CD4-positive, alpha-beta T cell treated with Interleukin-1 beta for 1 hour (primary cell): ENCODE data around the gene SAE1.
A peak's percentile ranks its signal among the peaks of the same experiment; 100 is the strongest.

Experiments
- DNase-seq, 2 donors: peaks; one replicate each; pipeline ENCODE4 v3.0.0-alpha.2; 2020 to 2022

The SAE1 gene

DNA sequence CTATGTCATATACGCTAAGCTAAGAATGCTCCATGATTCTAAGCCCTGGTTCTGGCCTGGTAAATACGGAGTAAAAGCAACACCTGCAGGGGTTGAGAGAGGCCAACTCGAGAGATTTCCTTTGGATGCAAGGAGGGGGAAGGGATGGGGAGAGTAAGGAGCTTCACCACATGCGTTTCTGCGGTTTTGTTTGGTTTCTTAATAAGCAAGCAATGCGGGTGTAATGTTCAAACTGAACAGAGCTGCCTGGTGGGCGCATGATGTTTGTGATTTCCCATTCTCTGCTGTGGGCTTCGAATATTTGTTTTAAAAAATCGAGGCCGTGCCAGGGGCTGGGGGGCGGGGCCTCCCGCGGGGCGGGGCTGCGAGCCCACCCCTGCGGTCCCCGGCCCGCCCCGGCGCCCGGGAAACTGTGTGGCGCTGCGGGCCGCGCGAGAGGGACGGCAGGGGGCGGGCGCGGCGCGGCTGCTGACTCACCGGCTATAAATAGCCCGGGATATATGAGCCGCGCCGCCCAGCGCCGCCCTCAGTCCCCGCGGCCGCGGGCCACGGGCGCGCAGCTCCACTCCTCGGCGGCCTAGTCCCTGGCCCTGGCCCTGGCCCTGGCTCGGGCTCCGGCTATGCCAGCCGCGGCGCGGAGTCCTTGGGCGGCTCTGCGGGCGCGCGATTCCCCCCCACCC, 95.3 kb downstream of the SAE1 start:
- DNase-seq: peak; percentile 91 to 93

DNA sequence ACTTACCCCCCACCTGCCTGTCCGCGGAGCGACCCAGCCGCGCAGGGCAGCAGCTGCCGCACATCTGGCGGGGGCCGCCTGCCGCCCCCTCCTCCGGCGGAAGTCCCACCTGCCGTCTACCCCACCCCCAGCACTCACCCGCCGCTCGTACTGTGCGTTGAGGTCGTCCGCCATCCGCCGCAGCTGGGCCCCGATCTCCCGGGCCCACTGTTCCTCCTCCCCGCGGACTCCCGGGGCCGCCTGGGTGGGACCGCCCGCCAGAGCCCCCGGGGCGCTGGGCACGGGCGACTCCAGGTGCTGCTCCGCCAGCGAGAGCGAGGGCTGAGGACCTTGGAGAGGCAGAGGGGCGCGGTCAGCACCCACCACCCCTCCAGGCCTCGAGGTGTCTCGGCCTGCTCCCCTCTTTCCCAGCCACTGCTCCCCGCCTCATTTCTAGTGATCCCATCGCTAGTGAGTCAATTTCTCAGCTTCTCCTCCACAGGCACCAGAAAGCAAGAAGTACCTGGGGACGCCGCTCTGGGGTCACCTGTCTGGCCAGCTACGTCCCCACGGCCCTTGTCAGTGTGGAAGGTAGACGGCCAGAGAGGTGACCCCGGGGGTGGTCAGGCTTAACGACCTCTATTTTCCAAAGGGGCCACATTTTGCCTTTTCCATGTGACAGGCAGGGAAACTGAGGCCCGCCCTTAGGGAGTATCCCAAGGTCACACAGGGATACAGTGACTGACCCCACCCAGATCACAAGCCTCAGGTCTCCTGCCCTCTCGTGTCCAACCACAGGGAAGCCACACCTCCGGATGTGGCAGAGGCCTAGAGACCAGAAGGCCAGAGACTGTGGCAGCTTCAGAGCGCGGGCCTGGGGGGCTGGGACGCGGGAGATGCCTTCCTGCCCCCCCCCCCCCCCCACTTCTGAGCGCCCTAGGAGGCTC, 96.1 kb downstream of the SAE1 start:
- DNase-seq: peak; percentile 80 to 83

DNA sequence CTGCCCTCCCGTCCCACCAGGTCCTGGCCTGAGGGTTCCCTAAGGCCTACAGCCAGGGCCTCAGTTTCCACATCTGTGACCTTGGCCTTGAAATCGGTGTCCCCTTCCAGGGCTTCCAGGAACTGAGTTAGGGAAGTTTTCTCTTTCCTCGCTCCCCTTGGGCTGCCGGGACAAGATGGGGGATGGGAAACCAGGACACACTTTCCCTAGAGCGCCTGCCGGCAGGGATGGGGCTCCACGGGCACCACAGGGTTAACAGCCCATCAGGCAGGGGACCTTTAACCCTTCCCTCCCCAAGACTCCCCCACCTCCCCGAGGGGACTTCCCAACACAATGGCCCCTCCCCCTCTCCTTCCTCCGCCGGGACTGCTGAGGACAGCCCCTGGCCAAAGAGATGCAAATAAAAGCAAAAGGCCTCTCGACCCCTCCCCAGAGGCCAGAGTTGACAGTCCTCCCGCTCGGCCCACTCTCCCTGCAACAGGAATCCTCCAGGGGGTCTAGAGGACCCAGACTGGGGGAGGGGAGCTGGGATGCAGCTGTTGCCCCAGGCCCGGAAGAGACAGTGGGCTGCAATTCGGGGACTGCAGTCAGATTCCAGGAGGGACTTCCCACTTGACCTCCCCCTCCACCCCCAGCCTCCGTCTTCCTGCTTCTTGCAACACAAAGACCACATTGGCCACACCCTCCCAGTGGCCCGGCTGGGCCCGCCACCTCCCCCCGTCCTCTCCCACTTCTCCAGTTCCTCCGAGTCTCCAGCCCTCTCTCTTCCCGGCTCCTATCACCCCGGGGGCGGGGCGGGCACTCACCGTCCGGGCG, 96.9 kb downstream of the SAE1 start:
- peak; percentile 70 for DNase-seq

DNA sequence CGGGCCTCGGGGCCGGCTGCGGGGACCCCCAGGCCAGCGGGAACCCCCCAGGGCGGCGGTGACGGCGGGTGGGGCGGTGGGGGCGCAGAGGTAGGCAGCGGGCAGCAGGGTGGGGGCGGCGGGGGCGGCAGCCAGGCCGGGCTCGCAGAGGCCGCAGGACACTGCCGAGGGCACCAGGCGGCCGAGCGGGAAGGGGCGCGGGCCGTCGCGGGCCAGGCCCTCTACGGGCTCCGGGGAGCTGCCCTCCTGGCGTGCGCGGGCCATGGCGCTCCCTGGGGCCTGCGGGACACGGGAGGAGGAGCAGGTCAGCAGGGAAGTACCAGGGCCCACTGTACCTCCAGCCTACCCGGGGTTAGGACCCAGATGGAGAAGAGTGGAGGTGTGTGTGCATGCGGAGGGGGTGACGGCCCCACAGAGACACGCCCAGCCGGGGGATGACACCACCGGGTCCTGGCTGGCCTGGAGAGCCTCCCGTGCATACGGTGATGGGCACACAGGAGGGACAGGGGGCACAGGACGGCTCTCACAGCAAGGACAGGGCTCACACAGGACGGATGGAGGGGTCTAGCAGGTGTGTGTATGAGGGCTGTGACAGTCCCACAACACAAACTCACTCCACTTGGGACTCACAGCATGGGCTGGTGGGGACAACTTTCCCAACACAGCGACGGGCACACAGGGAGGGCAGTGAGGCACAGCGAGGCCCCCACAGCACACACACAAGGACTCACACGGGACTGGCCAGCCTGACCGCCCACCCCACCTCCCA, 97.7 kb downstream of the SAE1 start:
- DNase-seq: peak; percentile 57 to 59

DNA sequence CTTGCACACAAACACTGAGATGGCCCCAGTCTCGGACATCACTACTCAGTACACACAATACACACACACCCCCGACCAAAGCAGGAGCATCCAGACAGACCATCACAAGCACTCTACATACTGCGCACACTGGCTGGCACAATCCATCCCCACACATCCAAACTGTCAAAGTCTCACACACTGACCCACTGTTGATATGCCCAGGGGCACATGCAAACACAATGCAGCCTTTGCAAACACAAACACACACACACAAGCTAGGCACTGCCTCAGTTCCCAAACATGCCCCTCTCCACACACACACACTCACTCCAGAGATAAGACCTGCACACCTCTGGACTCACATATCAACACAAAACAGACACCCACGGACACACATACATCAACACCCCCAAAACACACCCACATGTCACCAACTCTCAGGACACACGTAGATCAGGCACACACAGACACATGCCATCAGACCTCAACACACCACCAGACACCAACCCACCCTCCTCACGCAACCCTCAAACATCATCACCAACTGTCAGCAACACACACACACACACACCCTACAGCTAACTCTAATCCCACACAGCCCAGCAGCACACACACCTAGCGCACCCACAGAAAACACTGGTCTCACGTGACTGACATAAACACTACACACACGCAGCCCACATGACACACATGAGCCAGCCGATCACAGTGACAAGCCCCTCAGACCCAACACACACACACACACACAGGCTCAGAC, 98.5 kb downstream of the SAE1 start:
- DNase-seq: peak; percentile 62 to 67

DNA sequence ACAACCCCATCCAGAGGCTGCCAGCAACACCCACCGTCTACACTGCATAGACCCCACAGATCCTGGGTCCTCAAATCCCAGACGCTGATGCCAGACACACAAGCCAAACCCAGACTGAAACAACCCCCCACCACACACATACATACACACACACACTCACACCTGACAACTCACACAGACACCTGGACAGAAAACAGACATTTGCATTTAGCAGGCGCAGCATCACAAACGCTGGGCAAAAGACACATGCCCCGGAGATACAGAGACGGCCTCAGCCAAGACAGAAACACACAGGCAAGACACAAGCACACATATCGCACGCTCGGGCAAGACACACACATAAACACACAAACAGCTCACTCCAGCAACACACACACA, 99.0 kb downstream of the SAE1 start:
- DNase-seq: peak in 1 of 2 donors; percentile 37

DNA sequence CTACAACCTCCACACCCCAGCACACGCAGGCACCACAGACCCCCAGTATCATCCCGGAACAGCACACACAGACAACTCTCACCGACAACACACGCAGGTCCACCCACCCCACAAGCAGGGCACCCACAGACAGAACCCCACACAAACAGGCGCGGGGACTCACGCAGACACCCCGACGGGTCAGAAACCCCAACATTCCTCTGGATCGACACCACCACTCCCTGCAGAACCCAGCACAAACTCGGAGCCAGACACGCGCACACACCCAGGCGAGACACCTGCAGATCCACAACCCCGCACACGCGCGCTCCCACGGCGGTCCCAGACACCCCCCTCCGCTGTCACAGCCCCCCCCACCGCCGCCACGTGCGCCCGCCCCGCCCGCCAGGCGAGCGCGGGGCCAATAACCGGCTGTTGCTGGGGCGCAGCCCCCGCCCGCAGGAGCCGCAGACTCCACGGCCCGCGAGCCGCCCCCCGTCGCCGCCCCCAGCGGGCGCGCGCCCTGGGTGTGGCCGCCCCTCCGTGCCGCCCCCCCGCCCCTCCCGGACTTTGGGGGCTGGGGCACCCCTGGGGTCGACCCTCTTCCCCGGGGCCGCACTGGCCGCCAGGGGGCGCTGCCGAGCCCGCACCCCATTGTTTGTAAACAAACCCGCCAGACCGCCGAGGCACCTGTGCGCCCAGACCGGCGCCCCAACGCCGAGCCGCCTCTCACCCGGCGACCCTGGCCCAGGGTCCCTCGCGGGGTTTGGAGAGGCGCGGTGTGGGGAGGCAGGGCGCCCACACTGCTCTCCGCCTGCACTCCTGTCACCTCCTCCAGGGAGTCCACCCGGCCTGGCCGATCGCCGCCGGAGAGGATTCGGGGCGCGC, 99.7 kb downstream of the SAE1 start:
- DNase-seq: peak; percentile 86 to 88

DNA sequence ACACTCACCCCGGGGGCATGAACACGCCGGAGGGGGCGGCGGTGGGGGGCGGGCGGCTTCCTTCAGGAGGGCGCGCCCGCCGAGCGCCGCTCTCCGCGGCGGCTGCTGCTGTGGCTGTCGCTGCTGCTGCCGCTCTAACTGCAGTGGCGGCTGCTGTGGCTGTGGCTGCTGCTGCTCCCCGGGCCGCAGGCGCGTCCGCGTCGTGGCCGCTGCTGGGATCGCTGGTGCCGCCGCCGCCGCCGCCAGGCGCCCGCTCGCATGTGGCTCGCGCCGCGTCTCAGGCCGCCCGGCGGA, 100.2 kb downstream of the SAE1 start, which contains the start of gene BBC3:
TSS of gene BBC3 (minus strand) at position 279 of the 294 bp plus-strand sequence. CDS start 2,768 bp downstream, outside the sequence.
- no peak for DNase-seq

DNA sequence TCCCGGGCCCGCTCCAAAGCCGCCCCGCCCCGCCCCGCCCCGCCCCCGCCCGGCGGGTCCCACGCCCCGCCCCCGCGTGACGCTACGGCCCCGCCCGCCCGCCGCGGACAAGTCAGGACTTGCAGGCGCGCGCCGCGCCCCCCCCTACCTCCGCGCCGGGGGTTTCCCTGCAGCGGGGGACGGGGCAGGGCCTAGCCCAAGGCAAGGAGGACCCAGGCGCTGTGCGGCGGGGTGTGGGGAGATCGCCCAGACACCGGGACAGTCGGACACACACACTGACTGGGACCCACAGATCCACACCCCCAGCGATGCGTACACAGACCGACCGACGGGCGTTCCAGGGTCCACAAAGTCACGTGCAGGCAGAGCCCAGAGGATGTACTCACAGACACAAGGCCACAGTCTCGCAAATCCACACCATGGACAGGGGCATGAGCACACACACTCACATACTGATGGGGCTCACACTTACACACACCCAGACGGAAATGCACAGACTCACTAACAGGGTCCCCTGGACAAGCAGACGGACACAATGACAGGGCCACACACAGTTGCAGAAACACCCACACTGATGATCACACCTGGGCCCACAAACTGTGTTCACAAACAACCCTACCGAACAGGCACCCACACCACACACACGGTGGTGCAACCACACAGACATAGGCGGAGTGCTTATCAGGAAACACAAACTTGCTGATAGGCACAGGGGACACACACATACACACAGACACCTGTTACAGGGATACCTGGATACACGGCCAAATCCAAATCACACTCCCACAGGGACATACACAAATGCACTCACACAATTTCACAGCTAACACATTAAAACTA, 100.8 kb downstream of the SAE1 start:
- DNase-seq: peak; percentile 95

DNA sequence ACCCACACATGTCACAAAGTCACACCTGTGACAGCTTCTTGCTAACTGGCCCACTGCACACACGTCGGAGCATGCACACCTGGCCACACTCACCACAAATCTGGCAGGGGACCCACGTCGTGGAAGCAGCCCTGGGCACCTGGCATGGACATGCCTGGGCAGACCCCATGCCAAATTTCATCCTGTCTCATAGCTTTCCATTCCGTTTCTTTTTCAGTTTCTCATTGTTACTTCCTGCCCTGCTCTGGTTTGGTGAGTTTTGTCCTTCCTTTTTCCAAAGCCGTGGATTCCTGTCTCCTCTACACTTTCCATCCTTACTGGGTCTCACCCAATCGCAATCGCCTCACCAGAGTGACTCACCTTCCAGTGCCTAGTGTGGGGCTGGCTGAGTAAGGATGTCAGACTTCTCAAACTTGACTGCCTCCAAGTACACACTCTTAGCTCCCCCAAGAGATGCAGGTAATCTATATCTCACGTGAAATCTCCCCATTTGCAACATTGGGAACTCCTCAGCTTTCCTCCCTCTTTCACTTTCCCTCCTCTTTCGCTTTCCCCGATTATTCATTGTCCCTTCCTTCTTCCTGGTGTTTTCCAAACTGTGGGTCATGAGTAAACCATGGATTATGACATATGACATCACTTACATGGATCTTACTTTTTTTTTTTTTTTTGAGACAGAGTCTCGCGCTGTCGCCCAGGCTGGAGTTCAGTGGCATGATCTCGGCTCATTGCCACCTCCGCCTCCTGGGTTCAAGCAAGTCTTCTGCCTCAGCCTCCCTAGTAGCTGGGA, 102.0 kb downstream of the SAE1 start:
- no peak for DNase-seq

DNA sequence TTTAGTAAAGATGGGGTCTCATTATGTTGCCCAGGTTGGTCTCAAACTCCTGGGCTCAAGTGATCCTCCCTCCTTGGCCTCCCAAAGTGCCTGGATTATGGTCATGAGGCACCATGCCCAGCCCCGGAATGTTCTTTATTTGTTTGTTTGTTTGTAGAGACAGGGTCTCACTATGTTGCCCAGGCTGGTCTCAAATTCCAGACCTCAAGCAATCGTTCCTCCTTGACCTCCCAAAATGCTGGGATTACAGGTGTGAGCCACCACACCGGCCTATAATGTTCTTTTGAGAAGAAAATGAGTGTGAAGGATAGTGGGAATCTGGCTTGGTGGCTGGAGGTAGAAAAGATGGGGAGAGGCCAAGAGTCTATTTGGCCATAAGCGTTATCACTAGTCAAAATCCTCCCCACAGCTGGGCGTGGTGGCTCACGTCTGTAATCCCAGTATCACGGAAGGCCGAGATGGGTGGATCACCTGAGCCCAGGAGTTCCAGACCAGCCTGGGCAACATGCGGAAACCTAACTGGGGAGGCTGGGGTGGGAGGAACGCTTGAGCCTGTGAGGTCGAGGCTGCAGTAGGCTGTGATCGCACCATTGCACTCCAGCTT, 105.5 kb downstream of the SAE1 start:
- no peak for DNase-seq

DNA sequence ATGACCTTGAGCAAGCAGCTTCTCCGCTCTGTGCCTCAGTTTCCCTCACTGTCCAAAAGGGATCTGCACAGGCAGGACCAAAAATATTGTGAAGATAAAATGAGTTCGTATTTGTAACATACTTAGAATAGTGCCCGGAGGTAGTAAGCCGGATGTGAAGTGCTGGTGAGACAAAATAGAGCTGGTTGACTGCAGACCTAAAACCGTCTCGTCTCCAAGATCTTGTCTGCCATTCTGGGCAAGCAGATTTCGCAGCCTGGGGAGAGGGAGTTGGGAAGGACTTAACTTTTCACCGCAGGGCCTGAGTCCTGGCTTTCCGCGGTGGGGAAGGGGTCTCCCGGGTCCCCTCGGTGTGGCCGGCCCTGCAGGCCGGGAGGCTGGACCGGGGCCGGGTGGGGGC, 108.5 kb downstream of the SAE1 start:
- DNase-seq: peak in 1 of 2 donors; percentile 37

DNA sequence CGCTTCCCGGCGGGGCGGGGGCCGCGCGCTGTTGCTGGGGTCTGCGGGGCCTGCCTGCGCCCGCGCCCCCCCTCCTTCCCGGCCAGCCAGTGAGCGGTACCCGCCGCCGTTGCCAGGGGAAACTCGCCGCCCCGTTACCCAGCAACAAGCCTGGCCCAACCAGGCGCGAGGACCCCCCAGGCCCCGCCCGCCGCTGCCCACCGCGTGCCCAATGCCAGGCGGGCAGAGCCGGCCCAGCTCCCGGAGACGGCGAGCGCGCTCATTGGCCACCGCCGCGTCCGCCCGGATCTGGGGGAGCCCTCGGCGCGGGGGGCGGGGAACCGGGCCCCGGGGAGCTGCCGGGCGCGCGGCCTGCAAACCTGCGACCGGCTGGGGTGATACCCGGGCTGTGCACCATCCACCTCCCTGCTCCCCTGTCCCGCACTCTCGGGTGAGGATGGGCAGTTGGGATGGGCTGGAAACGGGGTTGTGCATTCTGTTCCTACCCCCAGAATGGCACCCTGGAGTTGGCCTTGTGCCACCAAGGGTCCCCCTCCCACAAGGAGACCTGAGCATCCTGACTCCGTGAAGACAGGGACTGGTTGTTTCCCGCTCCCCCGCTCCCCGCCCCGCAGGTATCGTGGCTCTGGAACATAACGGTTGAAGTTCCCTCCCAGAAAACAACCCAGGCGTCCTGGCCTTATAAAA, 109.1 kb downstream of the SAE1 start:
- peak; percentile 82 to 88 for DNase-seq

DNA sequence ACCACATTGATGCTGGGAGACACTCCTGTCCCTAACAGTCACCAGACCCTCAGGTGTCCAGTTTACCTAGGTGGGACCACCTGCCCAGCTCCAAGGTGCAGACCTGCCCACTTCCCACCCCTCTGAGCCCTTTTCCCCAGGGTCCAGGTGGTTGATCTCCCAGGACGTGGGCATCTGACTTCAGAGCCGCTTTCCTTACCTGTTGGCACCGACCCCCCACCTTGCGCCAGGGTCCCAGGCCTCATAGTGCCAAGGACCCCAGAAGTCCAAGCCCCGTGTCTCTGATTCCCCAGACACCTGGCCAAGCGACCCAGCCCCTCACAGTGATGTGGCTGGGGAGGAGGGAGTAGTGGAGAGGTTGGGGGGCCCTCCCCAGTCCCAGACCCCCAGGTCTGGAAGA, 109.9 kb downstream of the SAE1 start:
- no peak for DNase-seq

DNA sequence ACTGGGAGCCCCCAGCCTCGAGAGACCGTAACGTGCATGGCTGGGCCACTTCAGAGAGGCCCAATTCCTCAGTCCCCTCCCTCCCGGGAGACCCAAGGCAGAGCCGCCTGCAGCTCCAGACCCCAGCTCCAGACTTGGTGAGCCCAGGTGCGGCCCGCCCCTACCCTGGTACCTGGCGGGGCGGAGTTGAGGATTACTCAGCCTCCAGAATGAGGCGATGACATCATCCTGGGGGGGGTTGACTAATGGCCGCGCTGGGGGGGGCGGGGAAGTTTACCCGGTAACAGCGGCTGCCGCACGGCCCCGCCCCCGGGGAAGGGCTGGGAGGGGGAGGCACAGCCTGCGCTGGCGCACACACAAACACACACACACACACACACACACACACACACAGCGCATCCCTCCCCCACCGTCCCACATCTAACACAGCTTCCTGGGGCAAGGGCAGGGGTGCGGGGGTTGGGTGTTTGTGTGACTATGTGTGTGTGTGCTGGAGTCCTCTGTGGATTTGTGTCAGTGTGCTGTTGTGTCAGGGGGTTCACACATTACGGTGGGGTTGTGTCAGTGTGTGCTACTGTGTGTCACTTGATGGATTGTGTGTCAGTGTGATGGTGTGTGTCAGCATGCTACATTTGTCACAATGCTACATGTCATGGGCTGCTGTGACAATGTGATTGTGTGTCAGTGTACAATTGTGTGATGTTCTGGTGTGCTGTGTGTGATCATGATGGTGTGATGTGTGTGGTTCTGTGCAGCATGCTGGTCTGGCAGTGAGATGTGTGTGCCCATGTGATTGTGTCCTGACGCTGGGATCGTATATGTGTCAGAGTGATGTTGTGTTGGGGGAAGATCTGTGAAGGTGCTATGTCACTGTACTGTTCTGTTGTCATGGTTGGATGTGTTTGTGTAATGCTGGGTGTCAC, 110.6 kb downstream of the SAE1 start:
- peak; percentile 92 to 93 for DNase-seq

DNA sequence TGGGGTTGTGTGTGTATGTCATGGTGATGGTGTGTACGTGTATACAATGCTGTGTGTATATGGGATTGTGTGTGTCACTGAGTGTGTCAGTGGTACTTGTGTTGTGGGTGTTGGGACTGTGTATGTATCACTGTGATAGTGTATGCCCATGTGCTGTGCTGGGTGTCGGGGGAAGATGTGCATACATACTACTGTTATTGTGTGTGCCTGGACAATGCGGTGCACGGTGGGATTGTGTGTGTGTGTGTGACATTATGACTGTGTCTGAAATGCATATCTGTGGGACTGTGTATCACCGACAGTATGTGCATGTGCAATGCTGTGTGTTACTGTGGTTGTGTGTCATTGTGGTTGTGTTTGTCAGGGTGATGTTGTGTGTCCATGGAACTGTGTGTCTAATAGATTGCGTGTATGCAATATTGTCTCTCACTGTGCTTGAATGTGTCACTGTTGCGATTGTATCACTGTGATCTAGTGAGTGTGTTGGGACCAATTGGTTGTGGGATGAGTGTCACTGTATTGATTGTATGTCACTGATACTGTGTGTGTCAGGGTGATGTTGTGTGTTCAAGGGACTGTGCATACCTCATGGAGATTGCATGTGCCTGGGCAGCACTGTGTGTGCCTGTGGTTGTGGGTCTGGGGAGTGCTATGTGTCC, 111.4 kb downstream of the SAE1 start:
- no peak for DNase-seq
